Mesenchymal stem cell (in vitro differentiated cells and primary cell): ENCODE results near the gene GOLGA6L10.
"Not testable (repeated sequence)": the region's sequence is repeated elsewhere in the genome, so short reads cannot be mapped to it uniquely, and the experiment has no call there.

Experiments used
- DNase-seq: peaks from one replicate; pipeline ENCODE4 v3.0.0-alpha.2; 2013
- H2AFZ ChIP-seq: one replicate; pipeline ENCODE4 v1.6.1; 2013; ENCODE audit warnings: low read depth, mild to moderate bottlenecking, control low read depth, inconsistent platforms, low read length, moderate library complexity
- H2AK5ac ChIP-seq: 2 replicates; pipeline ENCODE4 v1.6.1; 2013; ENCODE audit warnings: low read length, moderate library complexity, mild to moderate bottlenecking, inconsistent platforms; ENCODE audit not compliant: severe bottlenecking
- H2BK120ac ChIP-seq: one replicate; pipeline ENCODE4 v1.6.1; 2013; ENCODE audit warnings: low read depth, mild to moderate bottlenecking, inconsistent platforms, low read length, moderate library complexity
- H2BK12ac ChIP-seq, 2 experiments: one replicate each; pipeline ENCODE4 v1.6.1; 2013; ENCODE audit warnings: inconsistent platforms in 2 of 2, low read length in 2 of 2, mild to moderate bottlenecking in 2 of 2, moderate library complexity in 2 of 2, control low read depth in 1 of 2
- H2BK15ac ChIP-seq: one replicate; pipeline ENCODE4 v1.6.1; 2013; ENCODE audit warnings: mild to moderate bottlenecking, low read depth, inconsistent platforms; ENCODE audit not compliant: poor library complexity, severe bottlenecking
- H2BK5ac ChIP-seq: 2 replicates; pipeline ENCODE4 v1.6.1; 2013; ENCODE audit warnings: low read depth, mild to moderate bottlenecking, low read length, control low read depth, inconsistent platforms; ENCODE audit not compliant: poor library complexity, severe bottlenecking
- H3K14ac ChIP-seq, 2 experiments: one replicate each; pipeline ENCODE4 v1.6.1; 2013; ENCODE audit warnings: inconsistent platforms in 2 of 2, low read length in 2 of 2, control low read depth in 1 of 2, mild to moderate bottlenecking in 1 of 2, moderate library complexity in 1 of 2
- H3K18ac ChIP-seq, 2 experiments: one replicate each; pipeline ENCODE4 v1.6.1; 2013; ENCODE audit warnings: inconsistent platforms in 2 of 2, low read length in 2 of 2, control low read depth in 1 of 2, low read depth in 1 of 2, mild to moderate bottlenecking in 1 of 2
- H3K23ac ChIP-seq, 2 experiments: one replicate each; pipeline ENCODE4 v1.6.1; 2013; ENCODE audit warnings: inconsistent platforms in 2 of 2, low read length in 2 of 2, mild to moderate bottlenecking in 2 of 2, moderate library complexity in 2 of 2, control low read depth in 1 of 2
- H3K27ac ChIP-seq: 2 replicates; pipeline ENCODE4 v1.5.1; 2013; ENCODE audit warnings: mild to moderate bottlenecking, moderate library complexity, low read length, control low read depth, inconsistent platforms; ENCODE audit not compliant: poor library complexity, severe bottlenecking
- H3K27me3 ChIP-seq, 2 experiments: 2 replicates each; pipeline versions ENCODE4 v1.6.1 to v1.7.0; 2013; ENCODE audit warnings: low read length in 2 of 2, mild to moderate bottlenecking in 2 of 2, moderate library complexity in 2 of 2, control low read depth in 1 of 2, inconsistent platforms in 1 of 2; ENCODE audit not compliant: control insufficient read depth in 1 of 2, insufficient read depth in 1 of 2
- H3K36me3 ChIP-seq, 2 experiments: 2 replicates each; pipeline versions ENCODE4 v1.6.1 to v1.7.0; 2013; ENCODE audit warnings: low read length in 2 of 2, control low read depth in 1 of 2, inconsistent platforms in 1 of 2, low read depth in 1 of 2, mild to moderate bottlenecking in 1 of 2; ENCODE audit not compliant: insufficient read depth in 2 of 2, control insufficient read depth in 1 of 2
- H3K4ac ChIP-seq, 2 experiments: one replicate each; pipeline ENCODE4 v1.6.1; 2013; ENCODE audit warnings: inconsistent platforms in 2 of 2, low read length in 2 of 2, mild to moderate bottlenecking in 2 of 2, moderate library complexity in 2 of 2, control low read depth in 1 of 2, low read depth in 1 of 2
- H3K4me1 ChIP-seq: 2 replicates; pipeline ENCODE4 v1.6.1; 2013; ENCODE audit warnings: low read depth, low read length, control low read depth; ENCODE audit not compliant: control insufficient read depth, insufficient read depth
- H3K4me2 ChIP-seq: 2 replicates; pipeline ENCODE4 v1.6.1; 2013; ENCODE audit warnings: low read length, mild to moderate bottlenecking, inconsistent platforms; ENCODE audit not compliant: poor library complexity, severe bottlenecking
- H3K4me3 ChIP-seq, 2 experiments: 2 replicates each; pipeline versions ENCODE4 v1.5.1 to v1.7.0; 2013; ENCODE audit warnings: low read length in 2 of 2, mild to moderate bottlenecking in 2 of 2, control low read depth in 1 of 2, low read depth in 1 of 2; ENCODE audit not compliant: insufficient read depth in 1 of 2
- H3K79me1 ChIP-seq: replicated peaks from 2 replicates; pipeline ENCODE4 v1.6.1; 2013; ENCODE audit warnings: mild to moderate bottlenecking, control low read depth, low read length, inconsistent platforms; ENCODE audit not compliant: poor library complexity, severe bottlenecking
- H3K9ac ChIP-seq: 2 replicates; pipeline ENCODE4 v1.7.0; 2013; ENCODE audit warnings: mild to moderate bottlenecking, low read length, moderate library complexity
- H3K9me3 ChIP-seq: 2 replicates; pipeline ENCODE4 v1.7.0; 2013; ENCODE audit warnings: mild to moderate bottlenecking, low read length; ENCODE audit not compliant: control insufficient read depth
- H4K8ac ChIP-seq: one replicate; pipeline ENCODE4 v1.6.1; 2013; ENCODE audit warnings: inconsistent platforms, mild to moderate bottlenecking, low read length, moderate library complexity
- H4K91ac ChIP-seq: one replicate; pipeline ENCODE4 v1.6.1; 2013; ENCODE audit warnings: mild to moderate bottlenecking, low read length, inconsistent platforms
- WGBS: methylation state at CpG from one replicate; pipeline ENCODE4 v1.1.7; 2013; ENCODE audit warnings: mixed read lengths; 5-methylcytosine and 5-hydroxymethylcytosine counted together

The GOLGA6L10 gene

GRCh38 chr15:82320861-82321260 lies 28.4 kb downstream of the GOLGA6L10 start:
- not testable (repeated sequence) for H3K4me3 ChIP-seq, H3K4me2 ChIP-seq, H2BK12ac ChIP-seq, H3K4me1 ChIP-seq, H3K36me3 ChIP-seq, H2BK120ac ChIP-seq, H3K4ac ChIP-seq, H3K14ac ChIP-seq, H2BK5ac ChIP-seq, H3K23ac ChIP-seq, H2AFZ ChIP-seq, H2AK5ac ChIP-seq, H2BK15ac ChIP-seq, H3K18ac ChIP-seq, DNase-seq, H3K9ac ChIP-seq, H3K9me3 ChIP-seq, H4K91ac ChIP-seq, H3K79me1 ChIP-seq, H3K27me3 ChIP-seq, H3K27ac ChIP-seq, H4K8ac ChIP-seq
- WGBS = no CpG with 5 or more reads among the region's 6 CpGs

GRCh38 chr15:82319522-82320278 lies 29.6 kb downstream of the GOLGA6L10 start:
- H3K79me1 ChIP-seq, H3K9me3 ChIP-seq, H3K18ac ChIP-seq, H4K8ac ChIP-seq, H2AFZ ChIP-seq, H3K36me3 ChIP-seq, H3K4me1 ChIP-seq, H2BK12ac ChIP-seq, H3K4me3 ChIP-seq, H2BK15ac ChIP-seq, H2AK5ac ChIP-seq, H3K4me2 ChIP-seq, H2BK5ac ChIP-seq, H2BK120ac ChIP-seq, H4K91ac ChIP-seq, H3K23ac ChIP-seq, H3K27me3 ChIP-seq, H3K4ac ChIP-seq, H3K14ac ChIP-seq, H3K9ac ChIP-seq, H3K27ac ChIP-seq, DNase-seq: not testable (repeated sequence)
- WGBS = 69% methylated on average over 5 of the region's 19 CpGs

GRCh38 chr15:82318281-82318680 lies 31.0 kb downstream of the GOLGA6L10 start:
- H2BK12ac ChIP-seq, H3K36me3 ChIP-seq, H3K9me3 ChIP-seq, H3K4me3 ChIP-seq, H2AK5ac ChIP-seq, H3K9ac ChIP-seq, H4K91ac ChIP-seq, H3K27ac ChIP-seq, H4K8ac ChIP-seq, H3K18ac ChIP-seq, H2BK5ac ChIP-seq, H3K4me2 ChIP-seq, H3K27me3 ChIP-seq, H3K79me1 ChIP-seq, H2AFZ ChIP-seq, H2BK120ac ChIP-seq, H3K14ac ChIP-seq, H3K4me1 ChIP-seq, H3K4ac ChIP-seq, DNase-seq, H2BK15ac ChIP-seq, H3K23ac ChIP-seq: not testable (repeated sequence)
- 94% methylated on average over 6 of the region's 8 CpGs for WGBS

GRCh38 chr15:82317516-82317915 lies 31.8 kb downstream of the GOLGA6L10 start:
- not testable (repeated sequence) for H3K9me3 ChIP-seq, H2BK12ac ChIP-seq, H3K36me3 ChIP-seq, H3K18ac ChIP-seq, H3K27ac ChIP-seq, H2BK15ac ChIP-seq, H3K4ac ChIP-seq, H3K4me2 ChIP-seq, H2AFZ ChIP-seq, H2AK5ac ChIP-seq, H3K79me1 ChIP-seq, DNase-seq, H3K4me1 ChIP-seq, H2BK5ac ChIP-seq, H3K14ac ChIP-seq, H4K91ac ChIP-seq, H2BK120ac ChIP-seq, H3K23ac ChIP-seq, H3K4me3 ChIP-seq, H3K9ac ChIP-seq, H4K8ac ChIP-seq
- peaks cover 8 to 13% of the 10 kb centered on the region in 2 experiments for H3K27me3 ChIP-seq
- WGBS = 82% methylated on average over 7 of the region's 7 CpGs
